Measurements from ENCODE around the gene NTM.

GRCh38 chr11:132072858-132073211 is 702.4 kb downstream of the NTM start:
- TF ChIP-seq, protein P1, sequence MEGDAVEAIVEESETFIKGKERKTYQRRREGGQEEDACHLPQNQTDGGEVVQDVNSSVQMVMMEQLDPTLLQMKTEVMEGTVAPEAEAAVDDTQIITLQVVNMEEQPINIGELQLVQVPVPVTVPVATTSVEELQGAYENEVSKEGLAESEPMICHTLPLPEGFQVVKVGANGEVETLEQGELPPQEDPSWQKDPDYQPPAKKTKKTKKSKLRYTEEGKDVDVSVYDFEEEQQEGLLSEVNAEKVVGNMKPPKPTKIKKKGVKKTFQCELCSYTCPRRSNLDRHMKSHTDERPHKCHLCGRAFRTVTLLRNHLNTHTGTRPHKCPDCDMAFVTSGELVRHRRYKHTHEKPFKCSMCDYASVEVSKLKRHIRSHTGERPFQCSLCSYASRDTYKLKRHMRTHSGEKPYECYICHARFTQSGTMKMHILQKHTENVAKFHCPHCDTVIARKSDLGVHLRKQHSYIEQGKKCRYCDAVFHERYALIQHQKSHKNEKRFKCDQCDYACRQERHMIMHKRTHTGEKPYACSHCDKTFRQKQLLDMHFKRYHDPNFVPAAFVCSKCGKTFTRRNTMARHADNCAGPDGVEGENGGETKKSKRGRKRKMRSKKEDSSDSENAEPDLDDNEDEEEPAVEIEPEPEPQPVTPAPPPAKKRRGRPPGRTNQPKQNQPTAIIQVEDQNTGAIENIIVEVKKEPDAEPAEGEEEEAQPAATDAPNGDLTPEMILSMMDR (IDR thresholded peaks at IDR 0.05) = no peak
- no peak for TF ChIP-seq POLR2A (IDR thresholded peaks at IDR 0.05)

Measured in esophagus squamous epithelium (tissue), 4 donors.